GM06990 (cell line): ENCODE results near the gene HES5.

Experiments used
- DNase-seq: peaks from one replicate; pipeline ENCODE4 v3.0.0-alpha.2; 2011; ENCODE audit not compliant: insufficient read length; ENCODE audit errors: extremely low read depth
- H3K27me3 ChIP-seq: replicated peaks from 2 replicates; pipeline ENCODE4 v1.6.0; 2011; ENCODE audit warnings: low read length; ENCODE audit not compliant: control insufficient read depth, insufficient read depth
- H3K36me3 ChIP-seq: 2 replicates; pipeline ENCODE4 v1.5.1; 2011; ENCODE audit warnings: low read length; ENCODE audit not compliant: control insufficient read depth, insufficient read depth
- H3K4me3 ChIP-seq: replicated peaks from 2 replicates; pipeline ENCODE4 v1.5.1; 2011; ENCODE audit warnings: low read depth, mild to moderate bottlenecking, control low read depth, low read length
- CTCF ChIP-seq: IDR thresholded peaks from 2 replicates; pipeline ENCODE4 v1.5.1; 2011; ENCODE audit warnings: low read length, control low read depth, mild to moderate bottlenecking, inconsistent platforms; ENCODE audit not compliant: insufficient read depth, poor library complexity, severe bottlenecking

HES5 gene

DNA sequence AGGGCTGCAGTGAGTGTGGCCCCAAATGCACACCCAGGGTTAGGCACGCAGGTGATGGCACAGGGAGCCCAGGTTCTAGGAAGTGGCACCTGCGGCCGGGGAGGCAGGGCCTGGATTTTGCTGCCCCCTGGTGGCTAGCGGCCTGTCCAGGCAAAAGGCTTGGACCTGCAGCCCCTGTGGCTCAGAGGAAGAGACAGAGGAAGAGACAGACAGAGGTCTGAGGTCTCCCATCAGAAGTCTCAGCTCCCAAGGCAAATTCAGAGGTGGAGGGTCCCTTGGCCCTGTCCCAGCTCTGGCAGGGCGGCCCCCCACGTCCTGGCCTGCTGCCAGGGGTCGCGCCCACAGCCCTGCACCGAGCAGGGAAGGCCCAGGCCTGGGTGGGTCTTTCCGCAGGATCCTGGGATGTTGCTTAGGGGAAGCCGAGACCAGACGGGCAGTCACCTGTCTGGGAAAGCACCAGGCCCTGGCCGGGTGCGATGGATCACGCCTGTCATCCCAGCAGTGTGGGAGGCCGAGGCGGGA lies 18.1 kb upstream of the HES5 start:
- TF ChIP-seq CTCF = peak; percentile 93
- Histone ChIP-seq H3K36me3 (no peaks in the 10 kb centered on the region), H3K4me3 (peak overlapping the region; percentile 77), H3K27me3 (no peaks in the 10 kb centered on the region; the same call in 1 of the 2 replicates)
- peak; percentile 83 for DNase-seq

GRCh38 chr1:2547210-2548067 lies 17.4 kb upstream of the HES5 start:
- H3K36me3 ChIP-seq = no peaks in the 10 kb centered on the region
- peak overlapping the region; percentile 77 for H3K4me3 ChIP-seq
- DNase-seq = peak; percentile 80
- no peaks in the 10 kb centered on the region; the same call in 1 of the 2 replicates for H3K27me3 ChIP-seq
- no peak for TF ChIP-seq CTCF

DNA sequence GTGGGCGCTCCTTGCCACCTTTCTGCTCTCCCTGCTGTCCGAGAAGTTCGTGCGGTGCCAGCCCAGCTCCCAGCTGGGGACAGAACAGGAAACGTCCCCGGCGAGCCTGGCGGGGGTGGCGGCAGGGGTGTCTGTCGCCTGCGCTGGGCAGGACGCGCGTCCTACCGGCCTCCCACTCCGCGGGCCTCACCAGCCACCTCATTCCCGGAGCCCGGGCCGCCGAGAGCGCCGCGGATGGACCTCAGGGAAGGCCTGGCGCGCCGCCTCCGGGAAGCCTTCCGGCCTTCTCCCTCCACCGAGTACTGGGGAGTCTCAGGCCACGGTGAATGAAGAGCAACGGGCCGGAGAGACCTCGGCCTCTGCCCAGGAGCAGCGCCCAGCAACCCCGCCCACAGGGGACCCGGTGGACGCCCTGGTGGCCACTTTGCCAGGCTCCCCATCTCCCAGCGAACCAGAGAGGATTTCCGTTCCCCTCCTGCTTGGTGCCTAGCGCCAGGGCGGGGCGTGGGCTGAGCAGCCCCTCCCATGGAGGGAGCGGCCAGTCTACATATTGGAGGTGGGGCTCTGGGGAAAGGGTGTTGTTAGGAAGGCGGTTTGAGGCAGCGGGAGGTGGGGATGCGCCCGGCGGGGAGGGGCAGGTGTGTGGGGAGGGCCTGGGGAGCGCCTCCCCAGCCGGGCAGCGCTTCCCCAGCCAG lies 16.6 kb upstream of the HES5 start:
- no peak for TF ChIP-seq CTCF
- no peaks in the 10 kb centered on the region for H3K36me3 ChIP-seq
- no peaks in the 10 kb centered on the region; the same call in 1 of the 2 replicates for H3K27me3 ChIP-seq
- H3K4me3 ChIP-seq = peak overlapping the region; percentile 77
- peak; percentile 90 for DNase-seq

GRCh38 chr1:2545754-2546514 lies 15.9 kb upstream of the HES5 start:
- DNase-seq = peak; percentile 90
- no peak for TF ChIP-seq CTCF
- no peaks in the 10 kb centered on the region; the same call in 1 of the 2 replicates for H3K27me3 ChIP-seq
- H3K36me3 ChIP-seq = no peaks in the 10 kb centered on the region
- H3K4me3 ChIP-seq = peak overlapping the region; percentile 77

DNA sequence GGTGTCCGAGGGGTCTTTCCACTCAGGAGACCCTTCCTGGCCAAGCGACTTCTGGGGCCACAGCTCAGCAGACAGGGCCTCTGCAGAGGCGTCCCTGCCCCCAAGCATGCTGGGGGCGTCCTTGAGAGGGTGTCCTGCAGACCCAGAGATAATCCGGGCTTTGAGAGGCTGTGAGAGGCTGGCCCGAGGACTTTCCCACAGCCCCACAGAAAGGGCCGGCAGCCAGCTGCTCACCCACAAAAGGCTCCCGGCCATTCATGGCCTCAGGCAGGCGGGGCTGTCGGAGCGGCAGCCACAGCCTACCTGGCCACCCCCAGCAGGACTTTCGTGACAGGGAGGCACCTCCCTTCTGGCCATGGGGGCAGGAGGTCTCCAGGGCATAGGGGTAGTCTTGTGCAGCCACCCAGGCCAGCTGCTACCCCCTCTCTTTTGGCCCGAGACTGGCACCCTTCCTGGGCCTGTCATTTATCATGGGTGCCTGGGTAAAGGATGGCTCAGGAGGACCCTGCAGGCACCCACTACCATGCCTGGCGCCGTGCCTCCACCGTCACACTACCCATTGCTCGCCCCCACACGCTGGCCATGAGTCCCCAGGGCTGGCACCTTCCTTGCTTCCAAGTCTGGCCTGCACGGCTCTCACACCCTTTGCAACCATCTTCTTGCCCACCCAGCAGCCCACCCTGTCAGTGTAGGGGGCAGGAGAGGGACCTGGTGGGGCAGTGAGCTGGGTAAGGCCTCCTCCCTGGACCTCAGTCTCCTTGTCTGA lies 15.0 kb upstream of the HES5 start:
- TF ChIP-seq CTCF = no peak
- H3K36me3 ChIP-seq = no peaks in the 10 kb centered on the region
- DNase-seq = no peak
- H3K4me3 ChIP-seq = no peak overlapping the region
- no peaks in the 10 kb centered on the region; the same call in 1 of the 2 replicates for H3K27me3 ChIP-seq
